Pancreas (tissue), 10 donors: ENCODE measurements around the gene EGFR. TPM values are rescaled to one million over a fixed set of nuclear protein-coding genes. Genes with fewer than 3 reads are reported as not detected.

Experiments used
- ATAC-seq, 4 donors: fragments of 200-7000 bp; cut with Tn5 transposase; one replicate each; pipeline versions ENCODE4 v1.8.0 to v1.9.1; 2020; ENCODE audit warnings: mild to moderate bottlenecking in 4 of 4, moderate library complexity in 4 of 4
- DNase-seq, 6 donors: peaks; one replicate each; pipeline ENCODE4 v3.0.0-alpha.2; 2020
- FAIRE-seq: peaks from 2 replicates; lab custom pipeline; 2012; peaks lifted over from hg19 to GRCh38; lab: Jason Lieb, UNC
- H3K27ac ChIP-seq, 4 donors: fragments of 200-600 bp; sonication (generic); 1 replicate in 3 of 4; 2 replicates in 1 of 4; pipeline versions ENCODE4 v1.5.0 to v1.8.0; 2020
- H3K27me3 ChIP-seq, 4 donors: fragments of 200-600 bp; one replicate each; pipeline ENCODE4 v1.8.0; 2021
- H3K36me3 ChIP-seq, 3 donors: fragments of 200-600 bp; sonication (generic) in 1 of 3; one replicate each; pipeline versions ENCODE4 v1.5.0 to v1.8.0; 2020 to 2021
- H3K4me1 ChIP-seq, 3 donors: fragments of 200-600 bp; one replicate each; pipeline ENCODE4 v1.8.0; 2021
- H3K4me3 ChIP-seq, 4 donors: fragments of 200-600 bp; sonication (generic) in 2 of 4; one replicate each; pipeline versions ENCODE4 v1.5.0 to v1.8.0; 2020 to 2021
- H3K9me3 ChIP-seq, 4 donors: fragments of 200-600 bp; one replicate each; pipeline ENCODE4 v1.8.0; 2021
- WGBS, 2 donors: extraction: QIAGEN DNeasy Blood & Tissue Kit; methylation state at CpG; one replicate each; pipeline ENCODE4 v1.1.7; 2013; 5-methylcytosine and 5-hydroxymethylcytosine counted together
- intact Hi-C, 3 donors: fragments of 100-400 bp; cut with DNase I; formaldehyde crosslinking; loops; one replicate each; pipeline versions ENCODE4 v1.11.1 to v1.14.2; 2022
- polyA plus RNA-seq, 2 donors: library from polyadenylated mRNA; stranded (reverse); fragments of 200-250 nt; gene quantifications; one replicate each; pipeline ENCODE4 v1.2.3, GENCODE V29; 2013
- total RNA-seq, 6 donors: library from RNA; stranded (reverse); fragmentation: NEBNext Ultra II Directional in 4 of 6; extraction: Animal tissue kit (Norgen Biotek cat#: 25700) in 4 of 6; gene quantifications; one replicate each; pipeline versions ENCODE4 v1.2.1 to v1.2.4, GENCODE V29; 2021 to 2023
- TF ChIP-seq, protein P1 (sequence below), 4 donors: fragments of 200-600 bp; sonication (generic) in 3 of 4; IDR thresholded peaks; one replicate each; pipeline versions ENCODE4 v1.5.0 to v1.8.0; 2021; ENCODE audit warnings: antibody characterized with exemption in 4 of 4
- donor health status: healthy with polysubstance abuse.
- donor health status: DM: no; HTN: no; CAD: no; lungs with moderate emphysema.
- donor health status: DM: no; HTN: no; CAD: no.
- donor health status: control.
- donor health status: control.
- donor health status: Bipolar disorder and iron deficiency.
- donor health status: DM: yes; HTN: yes; CAD: no.
- donor health status: DM: no; HTN: no; CAD: no.
- donor health status: DM: no; HTN: no; CAD: no.
- donor health status: DM: yes; HTN: yes; CAD: no.

Gene EGFR
- total and polyA plus RNA-seq, 8 donors, result 5.5 to 38.8 (median 30.3) TPM

DNA sequence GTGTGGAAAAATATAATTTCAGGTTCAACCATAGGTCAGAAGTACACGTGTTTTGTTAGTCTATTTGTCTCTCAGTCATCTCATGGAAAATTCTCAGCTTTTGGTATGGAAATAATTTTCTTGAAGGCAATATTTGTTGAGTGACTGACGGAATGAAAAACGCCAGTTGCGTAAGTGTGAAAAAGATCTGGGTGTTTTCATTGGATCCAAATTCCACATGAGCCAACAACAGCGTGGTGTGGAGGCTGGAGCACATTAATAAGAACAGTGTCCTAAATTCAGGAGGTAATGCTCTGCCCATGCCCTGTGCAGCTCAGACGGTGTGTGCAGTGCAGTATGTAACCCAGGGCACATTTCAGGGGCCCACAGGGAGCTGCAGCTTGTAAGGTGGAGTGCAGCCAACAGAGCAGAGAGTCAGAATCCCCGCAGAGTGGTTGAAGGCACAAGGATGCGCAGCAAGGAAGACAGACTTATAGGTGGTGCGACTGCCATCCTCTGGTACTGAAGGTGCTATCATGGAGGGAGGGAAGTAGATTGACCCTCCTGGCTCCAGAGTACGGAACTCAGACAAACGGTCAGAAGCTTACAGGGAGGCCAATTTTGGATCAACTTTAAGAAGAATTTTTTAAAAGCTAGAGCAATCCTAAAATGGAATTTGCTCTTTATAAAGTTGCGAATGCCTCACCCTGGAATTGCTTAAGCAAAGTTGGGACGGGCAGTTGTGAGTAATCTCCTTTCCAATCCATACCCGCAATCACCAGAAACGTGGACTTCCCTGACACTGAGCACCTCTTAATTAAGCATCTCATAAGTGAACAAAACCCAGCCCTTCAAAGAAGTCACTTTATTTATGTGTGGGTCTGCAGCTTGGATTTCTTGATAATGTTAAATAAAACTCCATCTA is 38.0 kb downstream of the EGFR start:
- Histone ChIP-seq H3K4me3 (no peak overlapping the region), H3K9me3 (no peaks in the 10 kb centered on the region), H3K27me3 (no peaks in the 10 kb centered on the region), H3K4me1 (peaks cover 0 to 2% (median 0%) of the 10 kb centered on the region in 3 donors), H3K36me3 (no peaks in the 10 kb centered on the region), H3K27ac (no peak overlapping the region)
- WGBS, 2 donors, result 82 to 86% methylated on average over 15 of the region's 15 CpGs
- intact Hi-C loops, result no loop called here
- TF ChIP-seq, protein P1, sequence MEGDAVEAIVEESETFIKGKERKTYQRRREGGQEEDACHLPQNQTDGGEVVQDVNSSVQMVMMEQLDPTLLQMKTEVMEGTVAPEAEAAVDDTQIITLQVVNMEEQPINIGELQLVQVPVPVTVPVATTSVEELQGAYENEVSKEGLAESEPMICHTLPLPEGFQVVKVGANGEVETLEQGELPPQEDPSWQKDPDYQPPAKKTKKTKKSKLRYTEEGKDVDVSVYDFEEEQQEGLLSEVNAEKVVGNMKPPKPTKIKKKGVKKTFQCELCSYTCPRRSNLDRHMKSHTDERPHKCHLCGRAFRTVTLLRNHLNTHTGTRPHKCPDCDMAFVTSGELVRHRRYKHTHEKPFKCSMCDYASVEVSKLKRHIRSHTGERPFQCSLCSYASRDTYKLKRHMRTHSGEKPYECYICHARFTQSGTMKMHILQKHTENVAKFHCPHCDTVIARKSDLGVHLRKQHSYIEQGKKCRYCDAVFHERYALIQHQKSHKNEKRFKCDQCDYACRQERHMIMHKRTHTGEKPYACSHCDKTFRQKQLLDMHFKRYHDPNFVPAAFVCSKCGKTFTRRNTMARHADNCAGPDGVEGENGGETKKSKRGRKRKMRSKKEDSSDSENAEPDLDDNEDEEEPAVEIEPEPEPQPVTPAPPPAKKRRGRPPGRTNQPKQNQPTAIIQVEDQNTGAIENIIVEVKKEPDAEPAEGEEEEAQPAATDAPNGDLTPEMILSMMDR (IDR thresholded peaks at IDR 0.05), result no peak
- FAIRE-seq, result no peak
- DNase-seq, result no peak
- ATAC-seq, result peak in 1 of 4 donors; percentile 18

DNA sequence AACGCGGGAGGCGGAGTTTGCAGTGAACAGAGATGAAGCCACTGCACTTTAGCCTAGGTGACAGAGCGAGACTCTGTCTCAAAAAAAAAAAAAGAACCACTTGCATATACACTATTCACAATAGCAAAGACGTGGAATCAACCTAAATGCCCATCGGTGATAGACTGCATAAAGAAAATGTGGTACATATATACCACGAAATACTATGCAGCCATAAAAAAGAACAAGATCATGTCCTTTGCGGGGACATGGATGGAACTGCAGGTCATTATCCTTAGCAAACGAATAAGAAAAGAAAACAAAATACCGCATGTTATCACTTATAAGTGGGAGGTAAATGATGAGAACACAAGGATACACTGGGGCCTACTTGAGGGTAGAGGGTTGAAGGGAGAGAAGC is 39.5 kb downstream of the EGFR start:
- TF ChIP-seq, protein P1 (IDR thresholded peaks at IDR 0.05), result no peak
- H3K4me3 ChIP-seq, result no peak overlapping the region
- H3K9me3 ChIP-seq, result no peaks in the 10 kb centered on the region
- intact Hi-C loops, result no loop called here
- H3K4me1 ChIP-seq, result peaks cover 0 to 2% (median 0%) of the 10 kb centered on the region in 3 donors
- FAIRE-seq (no peak), DNase-seq (no peak), ATAC-seq (no peak)
- 97 to 98% methylated on average over 10 of the region's 10 CpGs for WGBS, 2 donors
- no peaks in the 10 kb centered on the region for H3K36me3 ChIP-seq
- no peak overlapping the region for H3K27ac ChIP-seq
- no peaks in the 10 kb centered on the region for H3K27me3 ChIP-seq

DNA sequence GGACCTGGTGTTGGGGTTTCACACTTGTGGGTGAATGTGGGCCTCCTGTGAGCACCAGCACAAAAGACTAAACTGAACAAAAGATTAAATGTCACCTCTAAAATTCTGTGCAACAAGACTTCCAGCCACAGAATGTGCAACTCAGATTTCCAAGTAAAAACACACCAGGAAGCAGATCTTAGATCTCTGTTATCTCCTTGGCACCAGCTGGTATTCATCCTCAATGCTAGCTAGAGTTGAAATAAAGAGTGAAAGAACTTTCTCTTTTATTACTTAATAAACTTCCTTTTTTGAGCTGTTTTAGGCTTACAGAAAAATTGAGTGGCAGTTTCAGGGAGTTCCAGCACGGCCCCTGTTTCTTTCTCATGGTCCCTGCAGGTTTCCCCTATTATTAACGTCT is 40.2 kb downstream of the EGFR start:
- no peak overlapping the region for H3K4me3 ChIP-seq
- peak in 1 of 4 donors; percentile 24 for ATAC-seq
- H3K27me3 ChIP-seq, result no peaks in the 10 kb centered on the region
- no peaks in the 10 kb centered on the region for H3K36me3 ChIP-seq
- WGBS, 2 donors, result 87 to 88% methylated on average over 2 of the region's 2 CpGs
- H3K9me3 ChIP-seq, result no peaks in the 10 kb centered on the region
- peaks cover 0 to 2% (median 0%) of the 10 kb centered on the region in 3 donors for H3K4me1 ChIP-seq
- intact Hi-C loops, result no loop called here
- no peak overlapping the region for H3K27ac ChIP-seq
- no peak for FAIRE-seq
- TF ChIP-seq, protein P1 (IDR thresholded peaks at IDR 0.05), result no peak
- DNase-seq, result no peak

DNA sequence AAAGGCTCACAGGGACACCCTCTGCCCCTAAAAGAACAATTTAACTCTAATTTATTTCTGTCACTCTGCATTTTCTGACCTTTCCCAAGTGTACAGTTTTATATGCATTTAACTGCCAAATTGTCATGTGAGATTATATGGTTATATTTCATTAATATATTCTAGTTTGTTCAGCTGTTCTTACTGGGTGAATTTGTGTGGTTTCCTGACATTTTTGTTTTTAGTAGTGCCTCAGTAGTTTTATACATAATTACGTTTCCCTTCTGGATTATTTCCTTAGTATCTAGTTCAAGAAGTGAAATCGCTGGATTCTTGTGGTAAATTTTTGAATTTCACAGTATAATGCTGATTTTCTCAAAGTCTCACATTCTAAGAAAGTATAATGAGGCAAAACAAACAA is 41.3 kb downstream of the EGFR start:
- Histone ChIP-seq H3K4me3 (no peak overlapping the region), H3K36me3 (no peaks in the 10 kb centered on the region), H3K27me3 (no peaks in the 10 kb centered on the region), H3K27ac (no peak overlapping the region), H3K4me1 (peaks cover 0 to 2% (median 0%) of the 10 kb centered on the region in 3 donors), H3K9me3 (no peaks in the 10 kb centered on the region)
- ATAC-seq (no peak), DNase-seq (no peak), FAIRE-seq (no peak)
- TF ChIP-seq, protein P1 (IDR thresholded peaks at IDR 0.05), result no peak
- WGBS, 2 donors, result 90 to 95% methylated on average over 2 of the region's 2 CpGs
- intact Hi-C loops, result no loop called here

DNA sequence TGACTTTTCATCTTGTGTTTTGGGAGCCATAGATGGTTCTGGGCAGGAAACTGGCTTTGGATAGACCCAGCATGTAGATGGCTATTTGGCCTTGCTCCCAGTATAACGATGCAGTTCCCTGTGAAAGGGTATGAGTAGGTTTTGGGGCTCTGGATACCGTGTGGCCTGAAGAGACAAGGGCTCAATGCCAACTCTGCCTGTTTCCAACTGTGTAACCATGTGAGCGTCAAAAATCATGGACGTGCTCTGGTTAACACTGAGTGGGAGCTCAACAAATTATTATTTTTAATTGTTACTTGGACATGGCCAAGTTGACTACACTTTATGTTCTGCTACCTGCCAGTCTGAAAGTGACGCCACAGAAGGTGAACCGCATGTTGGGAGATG is 41.8 kb downstream of the EGFR start:
- intact Hi-C loops, result no loop called here
- Histone ChIP-seq H3K4me1 (peaks cover 0 to 4% (median 2%) of the 10 kb centered on the region in 3 donors), H3K9me3 (no peaks in the 10 kb centered on the region), H3K27ac (no peak overlapping the region), H3K36me3 (no peaks in the 10 kb centered on the region), H3K4me3 (no peak overlapping the region), H3K27me3 (no peaks in the 10 kb centered on the region)
- TF ChIP-seq, protein P1 (IDR thresholded peaks at IDR 0.05), result no peak
- WGBS, 2 donors, result 85 to 93% methylated on average over 6 of the region's 6 CpGs
- DNase-seq, result no peak
- FAIRE-seq, result no peak
- ATAC-seq, result no peak
